Keratinocyte (primary cell): ENCODE measurements around the gene EPHB1. TPM values are rescaled to one million over a fixed set of nuclear protein-coding genes. Genes with fewer than 3 reads are reported as not detected.

ENCODE experiments used
- DNase-seq: peaks from one replicate; pipeline ENCODE4 v3.0.0-alpha.2; 2011; ENCODE audit warnings: low read depth, missing footprints, low spot score
- FAIRE-seq: peaks from 2 replicates; lab custom pipeline; 2011; peaks lifted over from hg19 to GRCh38; lab: Jason Lieb, UNC
- H2AFZ ChIP-seq: 2 replicates; pipeline ENCODE4 v1.6.0; 2012; ENCODE audit warnings: low read length, control low read depth, inconsistent platforms; ENCODE audit not compliant: control insufficient read depth
- H3K27ac ChIP-seq: 2 replicates; pipeline ENCODE4 v1.5.1; 2011; ENCODE audit warnings: low read length; ENCODE audit not compliant: control insufficient read depth, insufficient read depth
- H3K27me3 ChIP-seq: 3 replicates; pipeline ENCODE4 v1.6.0; 2011; ENCODE audit warnings: low read length; ENCODE audit not compliant: control insufficient read depth, insufficient read depth; ENCODE audit errors: extremely low read depth
- H3K36me3 ChIP-seq, 2 experiments: 2 replicates in 1 of 2; 3 replicates in 1 of 2; pipeline ENCODE4 v1.5.1; 2011; ENCODE audit warnings: low read length in 2 of 2, mild to moderate bottlenecking in 1 of 2; ENCODE audit not compliant: control insufficient read depth in 2 of 2, insufficient read depth in 2 of 2; ENCODE audit errors: extremely low read depth in 1 of 2
- H3K4me1 ChIP-seq: 3 replicates; pipeline ENCODE4 v1.5.1; 2011; ENCODE audit warnings: low read length; ENCODE audit not compliant: control insufficient read depth, insufficient read depth; ENCODE audit errors: extremely low read depth
- H3K4me2 ChIP-seq: 3 replicates; pipeline ENCODE4 v1.6.0; 2011; ENCODE audit warnings: low read depth, low read length; ENCODE audit not compliant: control insufficient read depth, insufficient read depth; ENCODE audit errors: extremely low read depth
- H3K4me3 ChIP-seq, 3 experiments: fragments of 200-600 bp in 1 of 3; sonication (generic) in 1 of 3; 2 replicates in 2 of 3; 3 replicates in 1 of 3; pipeline ENCODE4 v1.5.1; 2011 to 2016; ENCODE audit warnings: low read length in 3 of 3, mild to moderate bottlenecking in 3 of 3, control low read depth in 2 of 3, inconsistent platforms in 1 of 3, low read depth in 1 of 3, mixed read lengths in 1 of 3, mixed run types in 1 of 3, moderate library complexity in 1 of 3; ENCODE audit not compliant: control insufficient read depth in 2 of 3, insufficient read depth in 2 of 3; ENCODE audit errors: extremely low read depth in 1 of 3
- H3K79me2 ChIP-seq: 2 replicates; pipeline ENCODE4 v1.6.0; 2012; ENCODE audit warnings: low read length; ENCODE audit not compliant: control insufficient read depth, insufficient read depth
- H3K9ac ChIP-seq: 3 replicates; pipeline ENCODE4 v1.6.0; 2011; ENCODE audit warnings: low read length; ENCODE audit not compliant: control insufficient read depth, insufficient read depth; ENCODE audit errors: extremely low read depth
- H3K9me1 ChIP-seq: 3 replicates; pipeline ENCODE4 v1.6.0; 2011; ENCODE audit warnings: low read length; ENCODE audit not compliant: control insufficient read depth, insufficient read depth; ENCODE audit errors: extremely low read depth
- H3K9me3 ChIP-seq: 2 replicates; pipeline ENCODE4 v1.5.1; 2012; ENCODE audit warnings: low read depth, low read length; ENCODE audit not compliant: control insufficient read depth
- H4K20me1 ChIP-seq: 3 replicates; pipeline ENCODE4 v1.6.0; 2011; ENCODE audit warnings: low read length; ENCODE audit not compliant: control insufficient read depth, insufficient read depth; ENCODE audit errors: extremely low read depth
- CTCF ChIP-seq, 3 experiments: IDR thresholded peaks in 1 of 3; conservative IDR thresholded peaks in 1 of 3; optimal IDR thresholded peaks in 1 of 3; 2 replicates in 2 of 3; 3 replicates in 1 of 3; pipeline versions ENCODE3 to v1.5.1; 2011; ENCODE audit warnings: low read length in 3 of 3, mild to moderate bottlenecking in 3 of 3, moderate library complexity in 2 of 3, control low read depth in 1 of 3, inconsistent platforms in 1 of 3; ENCODE audit not compliant: insufficient read depth in 2 of 3; ENCODE audit errors: extremely low read depth in 1 of 3
- EZH2 ChIP-seq: IDR thresholded peaks from one replicate; pipeline ENCODE4 v1.6.1; 2012; ENCODE audit warnings: inconsistent platforms, mild to moderate bottlenecking, low read length, moderate library complexity
- dilution Hi-C: fragments of 300-500 bp; cut with MboI; formaldehyde crosslinking; loops from one replicate; pipeline ENCODE4 v1.7.0; 2020; ENCODE audit warnings: low sequenced_read_pairs; ENCODE audit not compliant: extremely low pct_ligation_motif_present
- polyA plus RNA-seq, 5 experiments: library from polyadenylated mRNA; depleted of rRNA in 3 of 5; stranded (reverse) in 3 of 5; stranded (forward) in 1 of 5; unstranded in 1 of 5; fragments of >200 nt; gene quantifications; 1 replicate in 1 of 5; 2 replicates in 3 of 5; 3 replicates in 1 of 5; pipeline versions ENCODE4 v1.2.1 to v1.2.3, GENCODE V29; 2011 to 2012; ENCODE audit warnings: missing spikeins in 2 of 5, low read depth in 1 of 5, low replicate concordance in 1 of 5

The EPHB1 gene
- polyA plus RNA-seq, 1 donor (not counting 4 experiments of a cell fraction or from before 2014, with no cell fraction given), result 0.01 TPM

GRCh38 chr3:134755821-134756220 lies 39.2 kb upstream of the EPHB1 start:
- Histone ChIP-seq H3K79me2 (no peaks in the 10 kb centered on the region), H2AFZ (no peak overlapping the region), H4K20me1 (no peaks in the 10 kb centered on the region), H3K4me2 (no peak overlapping the region), H3K9me1 (no peaks in the 10 kb centered on the region), H3K27ac (no peak overlapping the region), H3K9ac (no peak overlapping the region), H3K9me3 (no peaks in the 10 kb centered on the region), H3K36me3 (no peaks in the 10 kb centered on the region), H3K4me1 (no peaks in the 10 kb centered on the region), H3K27me3 (no peaks in the 10 kb centered on the region), H3K4me3 (no peak overlapping the region)
- dilution Hi-C loops, result no loop called here
- FAIRE-seq (no peak), DNase-seq (no peak)
- no peak for TF ChIP-seq EZH2
- TF ChIP-seq CTCF (optimal IDR thresholded peaks at IDR 0.05 in 1 of 3, IDR thresholded peaks at IDR 0.05 in 1 of 3, conservative IDR thresholded peaks at IDR 0.05 in 1 of 3; ENCODE audit: extremely low read depth in 1 of 3, insufficient read depth in 2 of 3, low read length in 3 of 3), result no peak

GRCh38 chr3:134757549-134758069 lies 37.5 kb upstream of the EPHB1 start:
- no peak overlapping the region for H3K4me3 ChIP-seq
- dilution Hi-C loops, result no loop called here
- no peaks in the 10 kb centered on the region for H3K9me3 ChIP-seq
- H3K27me3 ChIP-seq, result no peaks in the 10 kb centered on the region
- no peak overlapping the region for H3K27ac ChIP-seq
- TF ChIP-seq EZH2, result no peak
- no peaks in the 10 kb centered on the region for H3K4me1 ChIP-seq
- H3K9ac ChIP-seq, result no peak overlapping the region
- FAIRE-seq, result no peak
- DNase-seq, result no peak
- H3K4me2 ChIP-seq, result no peak overlapping the region
- H3K9me1 ChIP-seq, result no peaks in the 10 kb centered on the region
- no peaks in the 10 kb centered on the region for H3K36me3 ChIP-seq
- H3K79me2 ChIP-seq, result no peaks in the 10 kb centered on the region
- H2AFZ ChIP-seq, result no peak overlapping the region
- no peaks in the 10 kb centered on the region for H4K20me1 ChIP-seq

- dilution Hi-C loops, result no loop called here
- no peak overlapping the region for H3K27ac ChIP-seq
- no peaks in the 10 kb centered on the region for H3K4me1 ChIP-seq
- no peak for TF ChIP-seq EZH2
- TF ChIP-seq CTCF (optimal IDR thresholded peaks at IDR 0.05 in 1 of 3, IDR thresholded peaks at IDR 0.05 in 1 of 3, conservative IDR thresholded peaks at IDR 0.05 in 1 of 3; ENCODE audit: extremely low read depth in 1 of 3, insufficient read depth in 2 of 3, low read length in 3 of 3), result no peak
- no peak for FAIRE-seq
- H3K9me1 ChIP-seq, result no peaks in the 10 kb centered on the region
- no peaks in the 10 kb centered on the region for H3K79me2 ChIP-seq
- no peaks in the 10 kb centered on the region for H3K27me3 ChIP-seq
- H2AFZ ChIP-seq, result no peak overlapping the region
- H3K4me2 ChIP-seq, result no peak overlapping the region
- H3K36me3 ChIP-seq, result no peaks in the 10 kb centered on the region
- H3K4me3 ChIP-seq, result no peak overlapping the region
- no peaks in the 10 kb centered on the region for H4K20me1 ChIP-seq
- no peak overlapping the region for H3K9ac ChIP-seq
- no peaks in the 10 kb centered on the region for H3K9me3 ChIP-seq
- DNase-seq, result no peak
Observed at GRCh38 chr3:134761213-134761612, 33.8 kb upstream of the EPHB1 start.
